ENCODE measurements around the gene LGR5.

Gene LGR5

GRCh38 chr12:71621938-71622337, 182.3 kb downstream of the LGR5 start:
- H3K4me3 ChIP-seq (ENCODE audit: insufficient read length, low read depth) = no peak overlapping the region
- H3K36me3 ChIP-seq (ENCODE audit: insufficient read depth, insufficient read length, low read length) = peaks cover 98% of the 10 kb centered on the region

GRCh38 chr12:71625476-71625875, 185.9 kb downstream of the LGR5 start:
- peaks cover 100% of the 10 kb centered on the region for H3K36me3 ChIP-seq (ENCODE audit: insufficient read depth, insufficient read length, low read length)

More at GRCh38 chr12:71621938-71622337, 182.3 kb downstream of the LGR5 start:
- no peaks in the 10 kb centered on the region for H3K4me1 ChIP-seq (ENCODE audit: insufficient read depth, insufficient read length)
- H3K27me3 ChIP-seq (ENCODE audit: insufficient read depth, insufficient read length) = no peaks in the 10 kb centered on the region
- TF ChIP-seq YY1 (IDR thresholded peaks at IDR 0.05; ENCODE audit: insufficient read depth, insufficient read length) (no peak), SUZ12 (IDR thresholded peaks at IDR 0.05; ENCODE audit: extremely low read depth, insufficient read depth, insufficient read length) (no peak), ZNF274 (IDR thresholded peaks at IDR 0.05; ENCODE audit: low read depth, low read length) (no peak)
- no peak for DNase-seq (ENCODE audit: low read depth, low spot score)
- H3K9ac ChIP-seq (ENCODE audit: insufficient read length, low read depth) = no peak overlapping the region
- no peaks in the 10 kb centered on the region for H3K9me3 ChIP-seq (ENCODE audit: insufficient read depth, low read length)

GRCh38 chr12:71626098-71626497, 186.5 kb downstream of the LGR5 start:
- DNase-seq (ENCODE audit: low read depth, low spot score) = no peak
- Histone ChIP-seq H3K9me3 (ENCODE audit: insufficient read depth, low read length) (no peaks in the 10 kb centered on the region), H3K36me3 (ENCODE audit: insufficient read depth, insufficient read length, low read length) (peaks cover 100% of the 10 kb centered on the region), H3K9ac (ENCODE audit: insufficient read length, low read depth) (no peak overlapping the region), H3K27me3 (ENCODE audit: insufficient read depth, insufficient read length) (no peaks in the 10 kb centered on the region), H3K4me1 (ENCODE audit: insufficient read depth, insufficient read length) (no peaks in the 10 kb centered on the region), H3K4me3 (ENCODE audit: insufficient read length, low read depth) (no peak overlapping the region)
- no peak for TF ChIP-seq ZNF274 (IDR thresholded peaks at IDR 0.05; ENCODE audit: low read depth, low read length)
- TF ChIP-seq SUZ12 (IDR thresholded peaks at IDR 0.05; ENCODE audit: extremely low read depth, insufficient read depth, insufficient read length) = no peak
- TF ChIP-seq YY1 (IDR thresholded peaks at IDR 0.05; ENCODE audit: insufficient read depth, insufficient read length) = no peak

More at GRCh38 chr12:71625476-71625875, 185.9 kb downstream of the LGR5 start:
- DNase-seq (ENCODE audit: low read depth, low spot score) = no peak
- Histone ChIP-seq H3K4me3 (ENCODE audit: insufficient read length, low read depth) (no peak overlapping the region), H3K27me3 (ENCODE audit: insufficient read depth, insufficient read length) (no peaks in the 10 kb centered on the region), H3K9me3 (ENCODE audit: insufficient read depth, low read length) (no peaks in the 10 kb centered on the region), H3K4me1 (ENCODE audit: insufficient read depth, insufficient read length) (no peaks in the 10 kb centered on the region), H3K9ac (ENCODE audit: insufficient read length, low read depth) (no peak overlapping the region)
- TF ChIP-seq YY1 (IDR thresholded peaks at IDR 0.05; ENCODE audit: insufficient read depth, insufficient read length) = no peak
- TF ChIP-seq ZNF274 (IDR thresholded peaks at IDR 0.05; ENCODE audit: low read depth, low read length) = no peak
- no peak for TF ChIP-seq SUZ12 (IDR thresholded peaks at IDR 0.05; ENCODE audit: extremely low read depth, insufficient read depth, insufficient read length)

GRCh38 chr12:71626768-71627167, 187.2 kb downstream of the LGR5 start:
- Histone ChIP-seq H3K27me3 (ENCODE audit: insufficient read depth, insufficient read length) (no peaks in the 10 kb centered on the region), H3K9ac (ENCODE audit: insufficient read length, low read depth) (no peak overlapping the region), H3K4me1 (ENCODE audit: insufficient read depth, insufficient read length) (no peaks in the 10 kb centered on the region), H3K36me3 (ENCODE audit: insufficient read depth, insufficient read length, low read length) (peaks cover 100% of the 10 kb centered on the region), H3K4me3 (ENCODE audit: insufficient read length, low read depth) (no peak overlapping the region), H3K9me3 (ENCODE audit: insufficient read depth, low read length) (no peaks in the 10 kb centered on the region)
- no peak for DNase-seq (ENCODE audit: low read depth, low spot score)
- no peak for TF ChIP-seq ZNF274 (IDR thresholded peaks at IDR 0.05; ENCODE audit: low read depth, low read length)
- TF ChIP-seq YY1 (IDR thresholded peaks at IDR 0.05; ENCODE audit: insufficient read depth, insufficient read length) = no peak
- TF ChIP-seq SUZ12 (IDR thresholded peaks at IDR 0.05; ENCODE audit: extremely low read depth, insufficient read depth, insufficient read length) = no peak

- Histone ChIP-seq H3K9me3 (ENCODE audit: insufficient read depth, low read length) (no peaks in the 10 kb centered on the region), H3K9ac (ENCODE audit: insufficient read length, low read depth) (no peak overlapping the region), H3K4me1 (ENCODE audit: insufficient read depth, insufficient read length) (no peaks in the 10 kb centered on the region), H3K4me3 (ENCODE audit: insufficient read length, low read depth) (no peak overlapping the region), H3K36me3 (ENCODE audit: insufficient read depth, insufficient read length, low read length) (peaks cover 100% of the 10 kb centered on the region), H3K27me3 (ENCODE audit: insufficient read depth, insufficient read length) (no peaks in the 10 kb centered on the region)
- DNase-seq (ENCODE audit: low read depth, low spot score) = no peak
- TF ChIP-seq ZNF274 (IDR thresholded peaks at IDR 0.05; ENCODE audit: low read depth, low read length) = no peak
- no peak for TF ChIP-seq YY1 (IDR thresholded peaks at IDR 0.05; ENCODE audit: insufficient read depth, insufficient read length)
- TF ChIP-seq SUZ12 (IDR thresholded peaks at IDR 0.05; ENCODE audit: extremely low read depth, insufficient read depth, insufficient read length) = no peak
These were observed 187.9 kb downstream of the LGR5 start for GRCh38 chr12:71627438-71628002.

All from NT2/D1 (cell line).